Lung (tissue), 12 donors: ENCODE data around the gene PKD2L2. TPM values are rescaled to one million over a fixed set of nuclear protein-coding genes. Genes with fewer than 3 reads are reported as not detected.

ENCODE experiments used
- ATAC-seq: fragments of 200-7000 bp; cut with Tn5 transposase; one replicate; pipeline ENCODE4 v1.9.1; 2020; ENCODE audit warnings: moderate number of reproducible peaks; ENCODE audit not compliant: insufficient read depth, low FRiP score
- DNase-seq, 3 donors: peaks; one replicate each; pipeline ENCODE4 v3.0.0-alpha.2; 2013 to 2017
- H3K27ac ChIP-seq, 2 donors: one replicate each; pipeline ENCODE4 v1.5.1; 2013; ENCODE audit warnings: mild to moderate bottlenecking in 2 of 2, moderate library complexity in 2 of 2, control low read depth in 1 of 2, inconsistent platforms in 1 of 2, low read depth in 1 of 2, low read length in 1 of 2
- H3K27me3 ChIP-seq, 3 donors: one replicate each; pipeline ENCODE4 v1.5.1; 2013; ENCODE audit warnings: low read length in 2 of 3; ENCODE audit not compliant: control insufficient read depth in 3 of 3, insufficient read depth in 3 of 3
- H3K36me3 ChIP-seq, 4 donors: one replicate each; pipeline ENCODE4 v1.5.1; 2013; ENCODE audit warnings: low read length in 4 of 4, mild to moderate bottlenecking in 1 of 4, moderate library complexity in 1 of 4; ENCODE audit not compliant: control insufficient read depth in 4 of 4, insufficient read depth in 4 of 4
- H3K4me1 ChIP-seq, 5 donors: one replicate each; pipeline ENCODE4 v1.5.1; 2013; ENCODE audit warnings: low read length in 5 of 5, mild to moderate bottlenecking in 2 of 5, moderate library complexity in 1 of 5; ENCODE audit not compliant: control insufficient read depth in 5 of 5, insufficient read depth in 5 of 5
- H3K4me3 ChIP-seq: one replicate; pipeline ENCODE4 v1.5.1; 2013; ENCODE audit warnings: mild to moderate bottlenecking, control low read depth, moderate library complexity
- H3K9ac ChIP-seq, 2 donors: one replicate each; pipeline ENCODE4 v1.5.1; 2013; ENCODE audit warnings: low read length in 2 of 2, control low read depth in 1 of 2; ENCODE audit not compliant: insufficient read depth in 1 of 2
- H3K9me3 ChIP-seq, 4 donors: one replicate each; pipeline ENCODE4 v1.5.1; 2013; ENCODE audit warnings: low read length in 3 of 4, mild to moderate bottlenecking in 1 of 4, moderate library complexity in 1 of 4; ENCODE audit not compliant: control insufficient read depth in 4 of 4, insufficient read depth in 3 of 4
- CTCF ChIP-seq: IDR thresholded peaks from 2 replicates; pipeline ENCODE4 v1.5.1; 2012; ENCODE audit warnings: mild to moderate bottlenecking; ENCODE audit errors: control extremely low read depth, extremely low read depth
- WGBS, 2 donors: extraction: QIAGEN DNeasy Blood & Tissue Kit; methylation state at CpG; one replicate each; pipeline ENCODE4 v1.1.7; 2013; 5-methylcytosine and 5-hydroxymethylcytosine counted together
- polyA plus RNA-seq, 2 donors: library from polyadenylated mRNA; stranded (reverse); fragments of 200-250 nt; gene quantifications; one replicate each; pipeline ENCODE4 v1.2.1, GENCODE V29; 2013
- total RNA-seq, 2 donors: library from RNA; depleted of rRNA in 1 of 2; stranded (reverse); fragments of >200 nt in 1 of 2; gene quantifications; one replicate each; pipeline ENCODE4 v1.2.1, GENCODE V29; 2014 to 2021
- donor health status: control.
- donor health status: control.
- donor health status: Bipolar disorder and iron deficiency.
- donor health status: healthy.
- donor health status: DM: yes; HTN: yes; CAD: no.

Gene PKD2L2
- total and polyA plus RNA-seq, 4 donors, result 0.05 TPM; not detected in 3

GRCh38 chr5:137914758-137915157 lies 25.5 kb downstream of the PKD2L2 start:
- Histone ChIP-seq H3K9me3 (peaks cover 0 to 3% (median under 1%) of the 10 kb centered on the region in 4 donors), H3K9ac (no peak overlapping the region), H3K36me3 (no peaks in the 10 kb centered on the region), H3K4me3 (no peak overlapping the region), H3K27ac (no peak overlapping the region), H3K27me3 (no peaks in the 10 kb centered on the region), H3K4me1 (no peaks in the 10 kb centered on the region)
- TF ChIP-seq CTCF, result no peak
- DNase-seq (no peak), ATAC-seq (no peak)
- 88 to 92% methylated on average over 2 of the region's 2 CpGs for WGBS, 2 donors

GRCh38 chr5:137916923-137917322 lies 27.7 kb downstream of the PKD2L2 start:
- no peak overlapping the region for H3K27ac ChIP-seq
- H3K9ac ChIP-seq, result no peak overlapping the region
- DNase-seq (no peak), ATAC-seq (no peak)
- no peaks in the 10 kb centered on the region for H3K4me1 ChIP-seq
- H3K9me3 ChIP-seq, result peaks cover 0 to 3% (median under 1%) of the 10 kb centered on the region in 4 donors
- H3K27me3 ChIP-seq, result no peaks in the 10 kb centered on the region
- no peak overlapping the region for H3K4me3 ChIP-seq
- H3K36me3 ChIP-seq, result no peaks in the 10 kb centered on the region
- no peak for TF ChIP-seq CTCF
- WGBS, 2 donors, result 98 to 100% methylated on average over 1 of the region's 1 CpG

- ATAC-seq (no peak), DNase-seq (no peak)
- H3K9me3 ChIP-seq, result peaks cover 0 to 2% (median 0%) of the 10 kb centered on the region in 4 donors
- peaks cover 0 to 4% (median under 1%) of the 10 kb centered on the region in 4 donors for H3K36me3 ChIP-seq
- no peak overlapping the region for H3K4me3 ChIP-seq
- WGBS, 2 donors, result 62% methylated on average over 3 of the region's 3 CpGs
- H3K27me3 ChIP-seq, result no peaks in the 10 kb centered on the region
- TF ChIP-seq CTCF, result no peak
- H3K4me1 ChIP-seq, result no peaks in the 10 kb centered on the region
- H3K27ac ChIP-seq, result no peak overlapping the region
- H3K9ac ChIP-seq, result no peak overlapping the region
Observed at GRCh38 chr5:137921931-137922330, 32.7 kb downstream of the PKD2L2 start.

GRCh38 chr5:137923856-137924255 lies 34.6 kb downstream of the PKD2L2 start:
- WGBS, 2 donors, result 39 to 45% methylated on average over 4 of the region's 4 CpGs
- Histone ChIP-seq H3K36me3 (peaks cover 0 to 4% (median 2%) of the 10 kb centered on the region in 4 donors), H3K9me3 (no peaks in the 10 kb centered on the region), H3K4me3 (no peak overlapping the region), H3K27me3 (no peaks in the 10 kb centered on the region), H3K27ac (no peak overlapping the region), H3K4me1 (no peaks in the 10 kb centered on the region), H3K9ac (no peak overlapping the region)
- DNase-seq (peak in 2 of 3 donors; percentile 24 to 40), ATAC-seq (no peak)
- TF ChIP-seq CTCF, result no peak
